GM19452 (cell line): ENCODE data around the gene ATP9A.
"Not testable (repeated sequence)": the region's sequence is repeated elsewhere in the genome, so short reads cannot be mapped to it uniquely, and the experiment has no call there.

Experiments used
- ATAC-seq: cut with Tn5 transposase; IDR thresholded peaks from one replicate; pipeline ENCODE4 v1.9.1; 2021; ENCODE audit not compliant: unreplicated experiment

Gene ATP9A

GRCh38 chr20:51579137-51579536 lies 189.1 kb downstream of the ATP9A start:
- ATAC-seq: no peak

GRCh38 chr20:51578145-51578459 lies 190.1 kb downstream of the ATP9A start:
- no peak for ATAC-seq

- no peak for ATAC-seq
These were observed 190.6 kb downstream of the ATP9A start for GRCh38 chr20:51577432-51578144.

- no peak for ATAC-seq
These were observed 192.7 kb downstream of the ATP9A start for GRCh38 chr20:51575486-51575885.

GRCh38 chr20:51574248-51575033 lies 193.7 kb downstream of the ATP9A start:
- ATAC-seq: no peak

GRCh38 chr20:51573576-51574243 lies 194.5 kb downstream of the ATP9A start:
- ATAC-seq: no peak

- ATAC-seq: no peak
These were observed 196.8 kb downstream of the ATP9A start for GRCh38 chr20:51571460-51571794.

GRCh38 chr20:51570739-51571459 lies 197.3 kb downstream of the ATP9A start:
- no peak for ATAC-seq

- ATAC-seq: no peak
These were observed 198.1 kb downstream of the ATP9A start for GRCh38 chr20:51569815-51570738.

- not testable (repeated sequence) for ATAC-seq
These were observed 199.7 kb downstream of the ATP9A start for GRCh38 chr20:51568533-51568932.

GRCh38 chr20:51567622-51568021 lies 200.6 kb downstream of the ATP9A start:
- no peak for ATAC-seq

GRCh38 chr20:51566594-51566993 lies 201.6 kb downstream of the ATP9A start:
- no peak for ATAC-seq

GRCh38 chr20:51565298-51566144 lies 202.7 kb downstream of the ATP9A start:
- no peak for ATAC-seq

GRCh38 chr20:51563486-51564332 lies 204.5 kb downstream of the ATP9A start:
- no peak for ATAC-seq

GRCh38 chr20:51563174-51563485 lies 205.1 kb downstream of the ATP9A start:
- ATAC-seq: no peak

- ATAC-seq: no peak
These were observed 205.6 kb downstream of the ATP9A start for GRCh38 chr20:51562332-51563173.

- ATAC-seq: no peak
These were observed 206.2 kb downstream of the ATP9A start for GRCh38 chr20:51562027-51562331.
